ENCODE data around the gene ARHGEF19. TPM values are rescaled to one million over a fixed set of nuclear protein-coding genes. Genes with fewer than 3 reads are reported as not detected.

ARHGEF19 gene
- total and polyA plus RNA-seq, 8 donors: 3.5 to 20.1 (median 9.5) TPM

DNA sequence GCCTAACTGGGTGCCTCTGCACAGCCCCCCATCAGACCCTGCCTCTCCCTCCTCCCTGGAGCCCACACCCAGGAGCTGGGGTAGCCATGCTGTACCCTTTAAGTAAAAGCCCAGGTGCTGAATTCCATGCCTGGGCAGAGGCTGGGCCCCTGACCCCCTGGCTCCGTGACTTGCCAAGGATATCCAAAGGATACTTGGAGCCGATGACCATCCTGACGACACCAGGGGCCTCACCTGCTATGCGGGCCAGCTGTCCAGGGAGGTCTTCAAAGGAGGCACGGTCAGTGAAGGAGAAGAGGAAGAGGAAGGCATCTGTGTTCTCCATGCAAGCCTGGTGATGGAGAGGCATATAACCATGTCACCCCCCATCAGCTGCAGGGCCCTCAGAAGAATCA is 19.9 kb upstream of the ARHGEF19 start:
- intact Hi-C loops (cut with DNase I; ENCODE audit: low total_unique reads): no loop called here
- DNase-seq: no peak
- TF ChIP-seq EP300 (IDR thresholded peaks at IDR 0.05): no peak
- TF ChIP-seq POLR2A (IDR thresholded peaks at IDR 0.05): no peak
- TF ChIP-seq POLR2AphosphoS5 (IDR thresholded peaks at IDR 0.05): no peak
- Histone ChIP-seq H3K27ac (no peak overlapping the region), H3K27me3 (peaks cover 0 to 12% (median 5%) of the 10 kb centered on the region in 3 donors), H3K4me3 (no peak overlapping the region), H3K36me3 (peaks cover 0 to 35% (median 14%) of the 10 kb centered on the region in 4 donors), H3K9me3 (peaks cover 0 to 3% (median 0%) of the 10 kb centered on the region in 4 donors), H3K4me1 (peaks cover 10 to 23% (median 16%) of the 10 kb centered on the region in 4 donors)
- 90 to 96% (median 94%) methylated on average over 5 of the region's 5 CpGs for WGBS, 5 donors

DNA sequence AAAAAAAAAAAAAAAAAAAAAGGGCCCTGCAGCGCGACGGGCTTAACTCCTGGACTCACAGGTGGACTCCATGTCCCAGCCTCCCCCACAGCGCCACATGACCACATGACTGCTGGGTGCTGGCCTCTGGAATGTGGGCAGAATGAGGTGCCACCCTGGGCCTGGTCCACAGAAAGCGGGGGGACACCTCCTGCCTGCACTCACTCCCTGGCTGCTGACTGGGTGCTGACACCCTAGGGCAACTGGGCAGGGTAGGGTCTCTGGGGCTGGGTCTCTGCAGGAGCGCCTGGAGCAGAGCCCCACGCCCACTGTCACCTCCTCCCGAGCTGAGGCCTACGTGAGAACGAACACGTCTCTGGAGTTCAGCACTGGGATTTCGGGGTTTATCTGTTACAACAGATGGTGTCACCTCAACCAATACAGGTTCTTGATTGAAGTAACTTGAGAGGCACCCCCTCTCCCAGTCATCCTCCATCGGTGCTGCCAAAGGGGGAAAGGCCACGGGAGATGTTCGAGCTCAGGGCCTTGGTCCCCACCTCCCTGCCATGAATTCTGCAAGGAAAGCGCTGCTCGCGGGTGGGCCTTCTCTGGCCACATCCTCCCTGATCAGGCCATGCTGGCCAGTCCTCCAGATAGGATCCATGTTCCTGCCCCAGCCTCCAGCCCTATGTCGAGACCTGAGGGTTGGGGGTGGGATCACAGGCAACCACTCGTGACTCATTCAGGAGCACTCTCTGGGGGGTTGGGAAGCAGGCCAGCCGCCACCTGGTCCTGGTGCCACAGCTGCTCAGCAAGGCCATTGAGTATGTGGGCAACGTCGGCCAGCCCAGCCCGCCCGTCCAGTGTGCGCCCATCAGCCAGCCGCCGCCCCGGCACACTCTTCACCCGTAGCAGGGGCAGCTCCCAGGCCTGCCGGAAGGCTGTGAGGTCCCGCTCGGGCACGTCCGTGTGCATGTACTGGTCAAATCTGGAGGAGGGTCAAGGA is 19.2 kb upstream of the ARHGEF19 start:
- no peak for DNase-seq
- TF ChIP-seq EP300 (IDR thresholded peaks at IDR 0.05) (no peak), POLR2AphosphoS5 (IDR thresholded peaks at IDR 0.05) (no peak), POLR2A (IDR thresholded peaks at IDR 0.05) (no peak)
- TF ChIP-seq, protein P1, sequence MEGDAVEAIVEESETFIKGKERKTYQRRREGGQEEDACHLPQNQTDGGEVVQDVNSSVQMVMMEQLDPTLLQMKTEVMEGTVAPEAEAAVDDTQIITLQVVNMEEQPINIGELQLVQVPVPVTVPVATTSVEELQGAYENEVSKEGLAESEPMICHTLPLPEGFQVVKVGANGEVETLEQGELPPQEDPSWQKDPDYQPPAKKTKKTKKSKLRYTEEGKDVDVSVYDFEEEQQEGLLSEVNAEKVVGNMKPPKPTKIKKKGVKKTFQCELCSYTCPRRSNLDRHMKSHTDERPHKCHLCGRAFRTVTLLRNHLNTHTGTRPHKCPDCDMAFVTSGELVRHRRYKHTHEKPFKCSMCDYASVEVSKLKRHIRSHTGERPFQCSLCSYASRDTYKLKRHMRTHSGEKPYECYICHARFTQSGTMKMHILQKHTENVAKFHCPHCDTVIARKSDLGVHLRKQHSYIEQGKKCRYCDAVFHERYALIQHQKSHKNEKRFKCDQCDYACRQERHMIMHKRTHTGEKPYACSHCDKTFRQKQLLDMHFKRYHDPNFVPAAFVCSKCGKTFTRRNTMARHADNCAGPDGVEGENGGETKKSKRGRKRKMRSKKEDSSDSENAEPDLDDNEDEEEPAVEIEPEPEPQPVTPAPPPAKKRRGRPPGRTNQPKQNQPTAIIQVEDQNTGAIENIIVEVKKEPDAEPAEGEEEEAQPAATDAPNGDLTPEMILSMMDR (IDR thresholded peaks at IDR 0.05): no peak
- 91 to 95% (median 93%) methylated on average over 26 to 35 of the region's 35 CpGs for WGBS, 5 donors
- intact Hi-C loops (cut with DNase I; ENCODE audit: low total_unique reads): no loop called here
- Histone ChIP-seq H3K27me3 (peaks cover 5 to 19% (median 12%) of the 10 kb centered on the region in 3 donors), H3K4me1 (peaks cover 8 to 26% (median 17%) of the 10 kb centered on the region in 4 donors), H3K36me3 (peaks cover 0 to 35% (median 14%) of the 10 kb centered on the region in 4 donors), H3K9me3 (peaks cover 0 to 8% (median 0%) of the 10 kb centered on the region in 4 donors), H3K27ac (no peak overlapping the region), H3K4me3 (no peak overlapping the region)

DNA sequence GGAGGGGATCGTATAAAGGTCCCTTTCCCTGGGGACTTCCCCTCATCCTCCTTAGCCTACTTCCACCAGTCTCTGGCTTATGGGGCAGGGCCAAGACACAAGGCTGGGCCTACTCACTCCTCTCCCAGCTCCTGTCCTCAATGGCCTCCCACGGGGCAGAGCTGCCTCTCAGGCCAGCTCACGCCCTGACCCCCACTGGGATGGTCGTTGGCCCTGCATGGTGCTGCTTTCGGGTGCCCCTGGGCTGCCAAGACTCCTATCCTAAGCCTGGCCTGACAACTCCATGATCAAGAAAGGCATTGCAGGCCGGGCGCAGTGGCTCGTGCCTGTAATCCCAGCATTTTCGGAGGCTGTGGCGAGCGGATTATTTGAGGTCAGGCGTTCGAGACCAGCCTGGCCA is 18.3 kb upstream of the ARHGEF19 start:
- TF ChIP-seq POLR2AphosphoS5 (IDR thresholded peaks at IDR 0.05) (no peak), EP300 (IDR thresholded peaks at IDR 0.05) (no peak), POLR2A (IDR thresholded peaks at IDR 0.05) (no peak)
- TF ChIP-seq, protein P1 (IDR thresholded peaks at IDR 0.05): no peak
- Histone ChIP-seq H3K4me3 (no peak overlapping the region), H3K9me3 (peaks cover 0 to 8% (median 0%) of the 10 kb centered on the region in 4 donors), H3K36me3 (peaks cover 0 to 35% (median 14%) of the 10 kb centered on the region in 4 donors), H3K27ac (no peak overlapping the region), H3K4me1 (peaks cover 0 to 22% (median 13%) of the 10 kb centered on the region in 4 donors), H3K27me3 (peaks cover 5 to 28% (median 17%) of the 10 kb centered on the region in 3 donors)
- DNase-seq: no peak
- 86 to 92% (median 89%) methylated on average over 11 to 13 of the region's 13 CpGs for WGBS, 5 donors
- intact Hi-C loops (cut with DNase I; ENCODE audit: low total_unique reads): no loop called here

DNA sequence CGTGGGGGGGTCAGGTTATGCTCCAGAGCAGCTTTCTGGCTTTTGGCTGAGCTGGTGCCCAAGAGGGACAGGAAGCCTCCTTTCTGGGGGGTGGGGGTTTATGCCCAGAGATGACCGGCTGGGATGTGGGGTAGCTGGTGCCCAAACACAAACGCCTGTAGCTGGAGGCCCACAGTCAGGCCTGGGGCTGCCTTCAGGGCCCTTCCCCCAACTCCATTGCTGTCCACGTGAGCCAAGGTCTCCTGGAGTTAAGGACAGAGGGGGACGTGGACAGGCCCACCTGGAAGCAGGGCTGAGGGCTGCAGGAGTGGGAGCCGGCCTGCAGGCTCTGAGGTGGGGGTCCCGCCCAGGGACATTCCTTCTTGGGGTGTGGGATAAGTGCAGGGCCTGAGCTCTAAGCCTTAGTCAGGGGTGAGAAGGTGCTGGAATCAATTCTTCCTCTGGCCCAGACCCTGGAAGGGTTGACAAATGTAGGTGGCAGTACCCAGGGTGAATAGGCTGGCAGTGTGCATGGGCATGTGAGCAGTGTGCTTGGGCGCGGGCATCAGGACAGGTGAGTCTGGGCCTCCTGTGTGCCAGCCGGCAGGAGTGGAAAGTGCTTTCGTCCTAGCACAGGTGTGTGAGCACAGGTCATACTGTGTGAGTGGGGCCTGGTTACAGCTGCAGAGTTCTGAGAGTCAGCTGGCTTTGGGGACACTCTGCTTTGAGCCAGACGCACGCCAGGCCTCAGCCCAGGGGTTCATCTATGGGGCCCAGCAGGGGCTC is 17.7 kb upstream of the ARHGEF19 start:
- Histone ChIP-seq H3K4me1 (peaks cover 0 to 16% (median 11%) of the 10 kb centered on the region in 4 donors), H3K9me3 (peaks cover 0 to 8% (median 0%) of the 10 kb centered on the region in 4 donors), H3K27me3 (peaks cover 5 to 34% (median 17%) of the 10 kb centered on the region in 3 donors), H3K27ac (no peak overlapping the region), H3K36me3 (peaks cover 0 to 35% (median 14%) of the 10 kb centered on the region in 4 donors), H3K4me3 (no peak overlapping the region)
- DNase-seq: no peak
- 71 to 83% (median 82%) methylated on average over 12 to 13 of the region's 13 CpGs for WGBS, 5 donors
- TF ChIP-seq EP300 (IDR thresholded peaks at IDR 0.05) (no peak), POLR2AphosphoS5 (IDR thresholded peaks at IDR 0.05) (no peak), POLR2A (IDR thresholded peaks at IDR 0.05) (no peak)
- TF ChIP-seq, protein P1 (IDR thresholded peaks at IDR 0.05): no peak
- intact Hi-C loops (cut with DNase I; ENCODE audit: low total_unique reads): no loop called here

Data from stomach (tissue), 9 donors.